GM13976 (cell line): Measurements from ENCODE around the gene MAPK8IP3.
"Not testable (repeated sequence)": the region's sequence is repeated elsewhere in the genome, so short reads cannot be mapped to it uniquely, and the experiment has no call there.

Experiments
- DNase-seq: peaks from one replicate; pipeline ENCODE4 v3.0.0; 2012; ENCODE audit warnings: low spot score
- CTCF ChIP-seq: IDR thresholded peaks from 2 replicates; pipeline ENCODE4 v1.5.1; 2012; ENCODE audit warnings: borderline replicate concordance, mild to moderate bottlenecking; ENCODE audit not compliant: insufficient read depth; ENCODE audit errors: extremely low read depth, missing control alignments, control extremely low read depth
- in situ Hi-C: fragments of 300-500 bp; cut with MboI; formaldehyde crosslinking; loops from one replicate; pipeline ENCODE4 v1.12.0; 2022; ENCODE audit warnings: low sequenced_read_pairs, mixed read lengths, inconsistent platforms; ENCODE audit not compliant: unreplicated experiment

The MAPK8IP3 gene

GRCh38 chr16:1713933-1714332 is 7.9 kb downstream of the MAPK8IP3 start:
- in situ Hi-C loops: no loop called here
- TF ChIP-seq CTCF: no peak
- peak; percentile 76 for DNase-seq

- in situ Hi-C loops: no loop called here
- no peak for DNase-seq
- TF ChIP-seq CTCF: no peak
Measured at GRCh38 chr16:1715220-1715619, 9.2 kb downstream of the MAPK8IP3 start.

GRCh38 chr16:1718236-1718635 is 12.2 kb downstream of the MAPK8IP3 start:
- DNase-seq, in situ Hi-C loops: not testable (repeated sequence)

GRCh38 chr16:1719559-1720229 is 13.7 kb downstream of the MAPK8IP3 start:
- DNase-seq, in situ Hi-C loops: not testable (repeated sequence)

- in situ Hi-C loops: no loop called here
- TF ChIP-seq CTCF: no peak
- no peak for DNase-seq
Measured at GRCh38 chr16:1721372-1721771, 15.4 kb downstream of the MAPK8IP3 start.

GRCh38 chr16:1723450-1724147 is 17.6 kb downstream of the MAPK8IP3 start:
- DNase-seq: peak; percentile 69
- in situ Hi-C loops: no loop called here
- TF ChIP-seq CTCF: peak; percentile 38

- in situ Hi-C loops: no loop called here
- TF ChIP-seq CTCF: no peak
- no peak for DNase-seq
Measured at GRCh38 chr16:1724491-1724890, 18.5 kb downstream of the MAPK8IP3 start.
